Muscle of leg (tissue), 11 donors: ENCODE data around the gene TMEM200B. TPM values are rescaled to one million over a fixed set of nuclear protein-coding genes. Genes with fewer than 3 reads are reported as not detected.
"Not testable (repeated sequence)": the region's sequence is repeated elsewhere in the genome, so short reads cannot be mapped to it uniquely, and the experiment has no call there.

Source experiments
- DNase-seq: peaks from one replicate; pipeline ENCODE4 v3.0.0; 2013
- H3K27ac ChIP-seq: one replicate; pipeline ENCODE4 v1.5.1; 2013; ENCODE audit warnings: mild to moderate bottlenecking, low read length, control low read depth
- H3K27me3 ChIP-seq: one replicate; pipeline ENCODE4 v1.6.1; 2013; ENCODE audit warnings: low read length; ENCODE audit not compliant: control insufficient read depth, insufficient read depth
- H3K36me3 ChIP-seq: one replicate; pipeline ENCODE4 v1.6.1; 2013; ENCODE audit warnings: low read length; ENCODE audit not compliant: control insufficient read depth, insufficient read depth
- H3K4me1 ChIP-seq: one replicate; pipeline ENCODE4 v1.6.1; 2013; ENCODE audit warnings: low read length; ENCODE audit not compliant: control insufficient read depth, insufficient read depth
- H3K4me3 ChIP-seq: one replicate; pipeline ENCODE4 v1.5.1; 2013; ENCODE audit warnings: low read length, control low read depth
- H3K9me3 ChIP-seq: replicated peaks from 2 replicates; pipeline ENCODE4 v1.6.1; 2013; ENCODE audit warnings: low read depth, low read length; ENCODE audit not compliant: control insufficient read depth
- WGBS: methylation state at CpG from one replicate; pipeline ENCODE4 v1.1.5; 2013; ENCODE audit warnings: missing lambda C conversion rate; ENCODE audit not compliant: insufficient coverage; 5-methylcytosine and 5-hydroxymethylcytosine counted together
- polyA plus RNA-seq, 8 donors: library from polyadenylated mRNA; unstranded; fragments of 120-200 nt; gene quantifications; one replicate each; pipeline versions ENCODE4 v1.2.1 to v1.2.3, GENCODE V29; 2013; ENCODE audit warnings: inconsistent platforms in 1 of 8, low replicate concordance in 1 of 8; ENCODE audit not compliant: insufficient read length in 8 of 8, insufficient read depth in 1 of 8
- total RNA-seq: library from RNA; stranded (reverse); fragments of 120-200 nt; gene quantifications from one replicate; pipeline ENCODE4 v1.2.4, GENCODE V29; 2013

Gene TMEM200B
- total and polyA plus RNA-seq, 9 donors: 5.9 to 11.3 (median 9.1) TPM

DNA sequence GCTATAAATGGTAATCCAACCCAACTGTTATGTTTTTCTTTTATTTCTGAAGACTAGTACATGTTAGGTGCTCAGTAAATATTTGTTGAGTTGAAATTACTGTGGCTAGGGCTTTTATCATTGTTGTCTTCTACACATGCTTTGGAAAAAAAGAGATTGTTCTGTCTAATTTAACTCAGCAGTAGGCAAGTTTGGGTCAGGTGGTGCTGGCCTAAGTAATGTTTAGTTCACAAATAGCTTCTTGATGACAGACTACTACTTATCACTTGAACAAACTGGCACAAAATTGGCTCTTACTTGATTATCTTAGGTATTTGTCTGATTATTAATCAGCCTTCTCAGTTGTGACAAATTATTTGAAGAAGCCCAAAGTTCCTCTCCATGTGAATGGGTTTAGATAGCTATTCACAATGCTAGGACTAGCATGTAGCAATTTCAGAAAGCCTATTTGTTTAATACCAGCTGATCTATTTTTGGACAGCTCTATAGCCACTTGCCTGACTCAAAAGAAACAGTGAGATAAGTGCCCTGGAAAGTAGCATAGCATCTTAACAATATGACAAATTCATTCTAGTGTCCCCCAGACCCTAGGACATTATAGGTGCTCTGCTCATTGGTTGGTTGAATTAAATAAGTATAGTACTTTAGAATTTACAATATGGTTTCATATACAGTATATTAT lies 32.6 kb downstream of the TMEM200B start:
- H3K27ac ChIP-seq: no peak overlapping the region
- no peaks in the 10 kb centered on the region for H3K4me1 ChIP-seq
- no peaks in the 10 kb centered on the region for H3K36me3 ChIP-seq
- H3K4me3 ChIP-seq: no peak overlapping the region
- H3K27me3 ChIP-seq: no peaks in the 10 kb centered on the region
- H3K9me3 ChIP-seq: no peaks in the 10 kb centered on the region
- DNase-seq: no peak

GRCh38 chr1:29084196-29084521 lies 39.5 kb downstream of the TMEM200B start:
- Histone ChIP-seq H3K4me1 (no peaks in the 10 kb centered on the region), H3K27me3 (no peaks in the 10 kb centered on the region), H3K4me3 (no peak overlapping the region), H3K9me3 (no peaks in the 10 kb centered on the region), H3K36me3 (no peaks in the 10 kb centered on the region), H3K27ac (no peak overlapping the region)
- no peak for DNase-seq
- WGBS: 80% methylated on average over 1 of the region's 2 CpGs

DNA sequence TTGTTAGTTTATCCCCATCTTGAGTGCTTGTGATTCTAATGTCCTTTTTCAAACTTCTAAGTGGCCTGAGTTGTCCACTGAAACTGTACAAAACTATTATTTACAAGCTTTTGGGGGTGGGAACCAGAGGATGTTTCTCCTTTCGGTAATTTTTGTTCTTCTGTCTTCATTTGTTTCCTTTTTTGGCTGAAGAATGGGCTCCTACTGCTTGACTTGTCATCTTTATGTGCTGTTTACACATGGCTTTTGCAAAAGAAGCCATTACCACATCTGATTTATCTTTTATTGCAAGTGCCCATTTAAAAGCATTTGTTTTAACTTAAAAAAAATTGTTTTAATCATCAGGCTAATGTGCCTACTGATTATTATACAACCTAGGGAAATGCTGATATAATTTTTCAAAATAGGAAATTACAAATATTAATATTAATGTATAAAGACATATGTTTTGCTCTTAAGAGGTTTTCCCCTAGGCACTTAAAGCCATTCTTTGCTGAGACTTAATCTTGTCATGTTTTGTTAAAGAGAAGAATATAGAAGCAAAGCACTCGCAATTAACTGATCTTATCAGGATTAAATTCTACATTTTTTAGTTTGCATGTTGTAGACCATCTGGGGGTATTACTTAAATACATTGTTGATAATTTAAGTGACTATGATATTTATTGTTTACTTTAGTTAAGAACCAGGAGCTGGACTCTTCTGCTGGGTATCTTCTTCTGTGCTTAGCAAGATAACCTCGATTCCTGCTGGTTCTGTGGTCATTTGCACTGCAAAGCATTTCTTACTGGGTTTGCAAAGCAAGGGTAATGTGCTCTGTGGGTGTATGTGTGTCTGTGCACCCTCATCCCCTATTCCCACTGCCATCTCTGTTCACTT lies 40.1 kb downstream of the TMEM200B start:
- no CpG with 5 or more reads among the region's 3 CpGs for WGBS
- Histone ChIP-seq H3K27ac (no peak overlapping the region), H3K9me3 (no peaks in the 10 kb centered on the region), H3K4me3 (no peak overlapping the region), H3K4me1 (no peaks in the 10 kb centered on the region), H3K27me3 (no peaks in the 10 kb centered on the region), H3K36me3 (no peaks in the 10 kb centered on the region)
- no peak for DNase-seq

GRCh38 chr1:29082519-29082918 lies 41.2 kb downstream of the TMEM200B start:
- Histone ChIP-seq H3K27me3 (no peaks in the 10 kb centered on the region), H3K9me3 (no peaks in the 10 kb centered on the region), H3K27ac (no peak overlapping the region), H3K36me3 (no peaks in the 10 kb centered on the region), H3K4me1 (no peaks in the 10 kb centered on the region), H3K4me3 (no peak overlapping the region)
- DNase-seq: no peak
- no CpG with 5 or more reads among the region's 3 CpGs for WGBS

DNA sequence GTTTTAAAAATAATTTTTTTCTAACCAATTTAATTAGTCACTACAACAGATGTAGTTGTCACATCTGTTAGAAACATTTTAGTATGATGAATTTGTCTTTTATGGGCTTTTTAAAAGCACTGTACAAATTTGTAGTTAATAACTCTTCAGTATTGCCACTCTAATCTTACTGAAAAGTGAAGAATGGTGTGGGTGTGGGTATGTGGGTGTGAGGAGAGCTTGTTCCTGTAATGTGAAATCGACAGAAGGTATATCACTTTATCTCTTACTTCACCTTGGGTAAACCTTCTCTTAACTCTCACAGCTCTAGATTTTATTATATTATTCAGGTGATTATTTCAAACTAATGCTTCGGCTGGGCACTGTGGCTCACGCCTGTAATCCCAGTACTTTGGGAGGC lies 42.5 kb downstream of the TMEM200B start:
- Histone ChIP-seq H3K27ac (no peak overlapping the region), H3K9me3 (no peaks in the 10 kb centered on the region), H3K27me3 (no peaks in the 10 kb centered on the region), H3K4me3 (no peak overlapping the region), H3K4me1 (no peaks in the 10 kb centered on the region), H3K36me3 (no peaks in the 10 kb centered on the region)
- WGBS: 100% methylated on average over 1 of the region's 3 CpGs
- no peak for DNase-seq

- H3K9me3 ChIP-seq, H3K4me1 ChIP-seq, DNase-seq, H3K4me3 ChIP-seq, H3K27me3 ChIP-seq, H3K27ac ChIP-seq, H3K36me3 ChIP-seq: not testable (repeated sequence)
- 90% methylated on average over 13 of the region's 16 CpGs for WGBS
Observed at GRCh38 chr1:29079916-29080629, 43.6 kb downstream of the TMEM200B start.

DNA sequence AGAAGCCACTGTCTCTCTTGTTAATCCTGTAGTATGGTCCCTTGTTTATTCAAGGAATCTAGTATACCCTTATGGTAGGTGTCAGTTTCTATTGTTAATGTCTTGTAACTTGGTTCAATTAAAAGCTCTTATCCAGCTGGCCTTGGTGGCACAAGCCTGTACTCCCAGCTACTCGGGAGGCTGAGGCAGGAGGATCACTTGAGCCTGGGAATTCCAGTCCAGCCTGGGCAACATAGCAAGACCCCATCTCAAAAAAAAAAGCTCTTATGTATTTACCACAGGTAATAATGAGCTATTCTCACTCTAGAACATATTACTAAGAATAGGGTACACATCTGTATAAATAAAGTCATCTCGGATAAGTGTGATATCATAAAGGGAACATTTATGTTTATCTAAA lies 46.5 kb downstream of the TMEM200B start:
- Histone ChIP-seq H3K4me1 (no peaks in the 10 kb centered on the region), H3K4me3 (no peak overlapping the region), H3K9me3 (no peaks in the 10 kb centered on the region), H3K36me3 (no peaks in the 10 kb centered on the region), H3K27ac (no peak overlapping the region), H3K27me3 (no peaks in the 10 kb centered on the region)
- no CpG with 5 or more reads among the region's 2 CpGs for WGBS
- DNase-seq: no peak

Other genes with a start within 250 kb of the TMEM200B start
- gene EPB41, start 209.3 kb downstream of the TMEM200B start, total RNA-seq: 12.3 TPM
- 10 to 100 TPM in 3 of 8 donors, 1 to 10 TPM in 5; 7.2 to 14.3 (median 9.3) TPM for gene EPB41, start 209.3 kb downstream of the TMEM200B start, polyA plus RNA-seq
- 29.8 TPM for gene SRSF4, start 58.0 kb upstream of the TMEM200B start, total RNA-seq
- 10 to 100 TPM; 65.7 to 78.3 (median 67.8) TPM for gene SRSF4, start 58.0 kb upstream of the TMEM200B start, polyA plus RNA-seq
- gene MECR, start 107.0 kb upstream of the TMEM200B start, total RNA-seq: 20.5 TPM
- gene MECR, start 107.0 kb upstream of the TMEM200B start, polyA plus RNA-seq: 10 to 100 TPM; 17.5 to 24.1 (median 22.5) TPM
- 10.6 TPM for gene PTPRU, start 112.6 kb upstream of the TMEM200B start, total RNA-seq
- gene PTPRU, start 112.6 kb upstream of the TMEM200B start, polyA plus RNA-seq: 10 to 100 TPM in 6 of 8 donors, 1 to 10 TPM in 2; 8.0 to 14.6 (median 12.0) TPM